GM18507 (cell line): ENCODE data around the gene STUB1.
A peak's percentile ranks its signal among the peaks of the same experiment; 100 is the strongest.

Source experiments
- DNase-seq: peaks from one replicate; pipeline ENCODE4 v3.0.0; 2011; ENCODE audit warnings: low read depth; ENCODE audit not compliant: insufficient read length; ENCODE audit errors: extremely low spot score
- FAIRE-seq: peaks from 2 replicates; lab custom pipeline; 2011; peaks lifted over from hg19 to GRCh38; lab: Jason Lieb, UNC

STUB1 gene

GRCh38 chr16:718922-719321, 38.7 kb downstream of the STUB1 start:
- FAIRE-seq (no peak), DNase-seq (no peak)

- FAIRE-seq (peak; percentile 51), DNase-seq (no peak)
Measured at GRCh38 chr16:719815-720446, 39.7 kb downstream of the STUB1 start.

- peak; percentile 86 for FAIRE-seq
- no peak for DNase-seq
Measured at GRCh38 chr16:720447-720989, 40.3 kb downstream of the STUB1 start.

- DNase-seq (peak; percentile 85), FAIRE-seq (peak; percentile 86)
Measured at GRCh38 chr16:720990-721764, 41.0 kb downstream of the STUB1 start, which contains the start of gene ANTKMT. Gene ANTKMT, plus strand, starts transcription at chr16:721146. Its CDS starts 129 bp downstream, at chr16:721275.

- no peak for FAIRE-seq
- DNase-seq, result no peak
Measured at GRCh38 chr16:721765-722540, 41.7 kb downstream of the STUB1 start.

- DNase-seq (no peak), FAIRE-seq (no peak)
Measured at GRCh38 chr16:722835-723633, 42.8 kb downstream of the STUB1 start.

- FAIRE-seq (no peak), DNase-seq (no peak)
Measured at GRCh38 chr16:723695-724094, 43.5 kb downstream of the STUB1 start.

GRCh38 chr16:724188-725040, 44.2 kb downstream of the STUB1 start:
- DNase-seq (no peak), FAIRE-seq (no peak)

- FAIRE-seq, result no peak
- DNase-seq, result no peak
Measured at GRCh38 chr16:725041-725376, 44.8 kb downstream of the STUB1 start.

- no peak for FAIRE-seq
Measured at GRCh38 chr16:725463-726187, 45.4 kb downstream of the STUB1 start.

GRCh38 chr16:726188-726437, 45.9 kb downstream of the STUB1 start:
- DNase-seq (no peak), FAIRE-seq (no peak)

More at GRCh38 chr16:725463-726187, 45.4 kb downstream of the STUB1 start:
- no peak for DNase-seq

GRCh38 chr16:726438-727290, 46.5 kb downstream of the STUB1 start, which contains the start of the genes CCDC78 and HAGHL:
Gene CCDC78, minus strand, starts transcription at chr16:726443. Its CDS starts 76 bp downstream, at chr16:726367.
Gene HAGHL, plus strand, starts transcription at chr16:727106. Its CDS starts 404 bp downstream, at chr16:727510.
- FAIRE-seq (no peak), DNase-seq (no peak)

GRCh38 chr16:727291-727977, 47.2 kb downstream of the STUB1 start:
- DNase-seq (no peak), FAIRE-seq (peak; percentile 9)

GRCh38 chr16:728131-728889, 48.1 kb downstream of the STUB1 start:
- DNase-seq (peak; percentile 55), FAIRE-seq (peak; percentile 80)

GRCh38 chr16:728890-729744, 48.9 kb downstream of the STUB1 start:
- FAIRE-seq, result no peak
- DNase-seq, result no peak
